Natural killer cell treated with Interleukin-12 subunit alpha and Interleukin-12 subunit beta and Interleukin-15 and Interleukin-18, amount 100 ng/mL, for 72 hours (primary cell): ENCODE results near the gene OR10A5. TPM values are rescaled to one million over a fixed set of nuclear protein-coding genes. Genes with fewer than 3 reads are reported as not detected.
"Not testable (repeated sequence)": the region's sequence is repeated elsewhere in the genome, so short reads cannot be mapped to it uniquely, and the experiment has no call there.

ENCODE experiments used
- ATAC-seq, 2 donors: fragments of 150-1000 bp; cut with Tn5 transposase in 1 of 2; sonication (Bioruptor Pico), chemical (Tn5 transposase) in 1 of 2; 2 replicates each; pipeline ENCODE4 v1.10.0; 2021
- DNase-seq: peaks from one replicate; pipeline ENCODE4 v3.0.0; 2022; ENCODE audit warnings: low spot score
- H3K27ac Mint-ChIP-seq, 2 donors: 1 replicate in 1 of 2; 2 replicates in 1 of 2; pipeline ENCODE4 v1.8.0; 2022; ENCODE audit warnings: mixed read lengths in 2 of 2, mild to moderate bottlenecking in 1 of 2, moderate library complexity in 1 of 2
- H3K27me3 Mint-ChIP-seq, 2 donors: 1 replicate in 1 of 2; 2 replicates in 1 of 2; pipeline ENCODE4 v1.8.0; 2022; ENCODE audit warnings: mixed read lengths in 2 of 2
- H3K36me3 Mint-ChIP-seq: one replicate; pipeline ENCODE4 v1.8.0; 2022; ENCODE audit warnings: mixed read lengths
- H3K4me1 Mint-ChIP-seq, 2 donors: 1 replicate in 1 of 2; 2 replicates in 1 of 2; pipeline ENCODE4 v1.8.0; 2022; ENCODE audit warnings: low read depth in 2 of 2, mixed read lengths in 2 of 2, mild to moderate bottlenecking in 1 of 2
- H3K4me3 Mint-ChIP-seq: one replicate; pipeline ENCODE4 v1.8.0; 2022; ENCODE audit warnings: mixed read lengths
- H3K9me3 Mint-ChIP-seq: 2 replicates; pipeline ENCODE4 v1.8.0; 2022; ENCODE audit warnings: mixed read lengths
- total RNA-seq, 2 donors: library from RNA; stranded (reverse); gene quantifications; one replicate each; pipeline ENCODE4 v1.2.3, GENCODE V29; 2022

Gene OR10A5, protein sequence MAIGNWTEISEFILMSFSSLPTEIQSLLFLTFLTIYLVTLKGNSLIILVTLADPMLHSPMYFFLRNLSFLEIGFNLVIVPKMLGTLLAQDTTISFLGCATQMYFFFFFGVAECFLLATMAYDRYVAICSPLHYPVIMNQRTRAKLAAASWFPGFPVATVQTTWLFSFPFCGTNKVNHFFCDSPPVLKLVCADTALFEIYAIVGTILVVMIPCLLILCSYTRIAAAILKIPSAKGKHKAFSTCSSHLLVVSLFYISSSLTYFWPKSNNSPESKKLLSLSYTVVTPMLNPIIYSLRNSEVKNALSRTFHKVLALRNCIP
- total RNA-seq = not detected

DNA sequence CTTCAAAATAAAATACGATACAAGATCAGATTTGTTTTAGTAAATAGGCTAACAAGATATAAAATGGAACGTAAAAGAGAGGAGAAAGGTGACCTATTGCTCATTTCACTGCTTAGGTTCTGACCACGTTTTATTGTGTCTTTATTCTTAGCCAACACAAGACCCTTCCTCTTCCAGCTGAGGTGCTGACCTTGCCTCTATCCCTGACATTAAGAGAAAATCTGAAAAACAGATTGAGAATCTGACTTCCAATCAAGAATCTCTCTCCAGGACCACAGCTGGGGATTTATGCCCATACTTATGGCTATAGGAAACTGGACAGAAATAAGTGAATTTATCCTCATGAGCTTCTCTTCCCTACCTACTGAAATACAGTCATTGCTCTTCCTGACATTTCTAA lies at the start of gene OR10A5:
Gene OR10A5, plus strand, starts transcription at position 301 of the 400 bp plus-strand sequence. Its CDS starts 0 bp downstream, at position 301.
- no peak within 1 kb of the TSS for H3K4me3 Mint-ChIP-seq
- H3K27ac Mint-ChIP-seq = no peak within 1 kb of the TSS
- H3K4me1 Mint-ChIP-seq = no peaks in the 10 kb centered on the region
- ATAC-seq = no peak
- DNase-seq = no peak
- peaks cover under 1% of the 10 kb centered on the region for H3K9me3 Mint-ChIP-seq
- H3K27me3 Mint-ChIP-seq = peaks cover 29 to 40% of the 10 kb centered on the region in 2 donors
- H3K36me3 Mint-ChIP-seq = no peaks in the 10 kb centered on the region

DNA sequence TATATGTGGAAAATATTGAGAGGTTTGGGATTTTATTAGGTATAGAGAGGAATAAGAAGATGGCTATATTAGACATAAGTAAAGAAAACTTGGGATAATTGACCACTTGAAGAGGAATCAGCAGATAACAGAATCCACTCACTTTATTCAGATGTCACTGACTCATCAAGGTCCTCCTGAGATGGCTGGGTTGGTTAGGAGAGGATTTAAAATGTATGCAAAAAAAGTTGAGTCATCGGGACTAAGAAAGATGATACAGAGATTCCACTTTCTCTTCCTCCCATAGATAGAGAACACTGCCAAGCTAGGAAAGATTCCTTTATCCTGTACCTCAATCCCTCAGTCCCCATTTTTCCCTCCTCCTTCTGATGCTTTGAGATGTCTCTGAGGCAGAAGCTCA lies 46.1 kb upstream of the OR10A5 start, which contains the start of gene OR6A2:
Gene OR6A2, minus strand, starts transcription at position 288 of the 400 bp plus-strand sequence. CDS start 3,981 bp downstream, outside the sequence.
- no peak for ATAC-seq
- Mint-ChIP-seq H3K9me3 (peaks cover 4% of the 10 kb centered on the region), H3K36me3 (peaks cover 5% of the 10 kb centered on the region)

DNA sequence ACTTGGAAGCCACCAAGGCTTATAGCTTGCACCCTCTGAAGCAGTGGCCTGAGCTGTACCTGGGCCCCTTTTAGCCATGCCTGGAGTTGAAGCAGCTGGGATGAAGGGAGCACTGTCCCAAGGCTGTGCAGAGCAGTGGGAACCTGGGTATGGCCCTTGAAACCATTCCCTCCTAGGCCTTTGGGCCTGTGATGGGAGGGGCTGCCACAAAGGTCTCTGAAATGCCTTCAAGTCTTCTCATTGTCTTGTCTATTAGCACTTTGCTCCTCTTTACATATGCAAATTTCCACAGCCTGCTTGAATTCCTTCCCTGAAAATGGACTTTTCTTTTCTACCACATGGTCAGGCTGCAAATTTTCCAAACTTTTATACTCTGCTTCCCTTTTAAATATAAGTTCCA lies 44.4 kb upstream of the OR10A5 start:
- not testable (repeated sequence) for H3K4me3 Mint-ChIP-seq, H3K27ac Mint-ChIP-seq, H3K9me3 Mint-ChIP-seq, ATAC-seq, DNase-seq, H3K36me3 Mint-ChIP-seq, H3K4me1 Mint-ChIP-seq
- H3K27me3 Mint-ChIP-seq = peaks cover 15 to 27% of the 10 kb centered on the region in 2 donors

More for the DNA sequence above, 46.1 kb upstream of the OR10A5 start, which contains the start of gene OR6A2:
- Mint-ChIP-seq H3K4me1 (no peaks in the 10 kb centered on the region), H3K27ac (no peak within 1 kb of the TSS), H3K4me3 (no peak within 1 kb of the TSS), H3K27me3 (peaks cover 12 to 27% of the 10 kb centered on the region in 2 donors)
- no peak for DNase-seq

DNA sequence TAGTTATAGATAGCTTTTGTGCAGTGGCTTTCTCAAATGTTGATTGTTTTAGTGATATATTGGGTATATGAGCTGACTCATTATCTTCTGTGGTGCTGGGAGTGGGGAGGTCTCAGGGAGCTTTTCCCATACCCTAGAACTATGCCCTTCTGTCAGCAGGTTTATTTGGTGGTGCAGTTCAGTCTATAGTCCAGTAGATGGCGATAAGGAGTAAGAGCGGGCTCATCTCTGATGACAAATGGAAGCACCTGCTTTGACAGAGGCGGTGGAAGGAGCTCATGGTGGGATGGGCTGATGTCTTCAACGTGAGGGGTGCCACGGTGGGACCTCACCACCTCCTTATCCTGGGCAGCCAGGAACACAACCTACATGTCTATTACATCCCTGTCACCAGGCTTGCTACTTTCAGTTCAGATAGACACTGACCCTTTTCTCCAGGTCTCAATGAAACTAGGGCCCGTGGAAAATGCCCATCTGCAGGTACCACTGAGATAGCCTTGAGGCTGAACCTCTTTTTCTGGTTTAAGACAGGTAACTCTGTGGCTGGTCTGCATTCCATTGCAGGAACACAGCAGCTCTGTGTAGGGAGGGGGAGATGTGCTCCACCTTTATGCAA lies 33.0 kb upstream of the OR10A5 start:
- peak; percentile 69 to 74 for ATAC-seq
- DNase-seq = no peak
- no peak overlapping the region for H3K27ac Mint-ChIP-seq
- peaks cover 33 to 42% of the 10 kb centered on the region in 2 donors for H3K27me3 Mint-ChIP-seq
- no peak overlapping the region for H3K4me3 Mint-ChIP-seq
- no peaks in the 10 kb centered on the region for H3K9me3 Mint-ChIP-seq
- no peaks in the 10 kb centered on the region for H3K36me3 Mint-ChIP-seq
- no peaks in the 10 kb centered on the region for H3K4me1 Mint-ChIP-seq

DNA sequence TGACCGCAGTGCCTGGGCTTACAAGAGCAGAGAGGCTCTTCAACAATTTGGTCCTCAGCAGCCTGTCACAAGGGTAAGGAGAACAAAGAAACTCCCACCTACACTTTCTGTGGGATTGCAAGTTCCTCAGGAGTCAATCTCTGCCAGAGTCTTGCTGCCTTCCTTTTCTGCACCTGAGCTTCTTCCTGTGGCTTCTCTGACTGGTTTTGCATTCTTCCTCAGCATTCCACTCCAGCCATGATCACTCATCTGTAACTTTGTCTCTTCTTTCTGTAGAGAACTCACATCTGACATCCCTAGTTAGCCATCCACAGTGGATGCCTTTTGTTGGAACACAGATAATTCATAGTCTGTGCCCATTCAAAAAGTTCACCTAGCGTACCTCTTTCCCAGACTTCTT lies 31.8 kb upstream of the OR10A5 start:
- peaks cover 23 to 30% of the 10 kb centered on the region in 2 donors for H3K27me3 Mint-ChIP-seq
- H3K27ac Mint-ChIP-seq = no peak overlapping the region
- no peak overlapping the region for H3K4me3 Mint-ChIP-seq
- no peaks in the 10 kb centered on the region for H3K36me3 Mint-ChIP-seq
- H3K4me1 Mint-ChIP-seq = no peaks in the 10 kb centered on the region
- DNase-seq (no peak), ATAC-seq (no peak)
- no peaks in the 10 kb centered on the region for H3K9me3 Mint-ChIP-seq

DNA sequence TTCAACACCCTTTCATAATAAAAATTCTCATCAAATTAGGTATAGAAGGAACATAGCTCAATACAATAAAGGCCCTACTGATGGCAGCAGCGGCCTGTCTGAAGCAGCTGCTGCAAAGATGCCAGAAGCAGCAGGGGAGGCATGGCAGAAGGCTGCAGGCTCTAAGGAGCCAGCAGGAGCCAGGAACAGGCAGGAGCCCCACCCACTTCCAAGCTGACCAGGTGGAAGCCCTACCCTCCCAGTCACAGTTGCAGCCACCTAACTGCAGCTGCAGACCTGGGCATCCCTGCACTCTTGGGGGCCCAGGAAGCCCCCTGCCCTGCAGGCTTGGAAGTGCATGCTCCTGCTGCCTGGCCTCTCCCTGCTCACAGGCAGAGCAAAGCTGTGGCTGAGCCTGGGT lies 27.8 kb upstream of the OR10A5 start:
- H3K27ac Mint-ChIP-seq = no peak overlapping the region
- H3K4me3 Mint-ChIP-seq = no peak overlapping the region
- peaks cover 16 to 35% of the 10 kb centered on the region in 2 donors for H3K27me3 Mint-ChIP-seq
- no peaks in the 10 kb centered on the region for H3K36me3 Mint-ChIP-seq
- no peaks in the 10 kb centered on the region for H3K4me1 Mint-ChIP-seq
- H3K9me3 Mint-ChIP-seq = no peaks in the 10 kb centered on the region
- ATAC-seq (no peak), DNase-seq (no peak)

DNA sequence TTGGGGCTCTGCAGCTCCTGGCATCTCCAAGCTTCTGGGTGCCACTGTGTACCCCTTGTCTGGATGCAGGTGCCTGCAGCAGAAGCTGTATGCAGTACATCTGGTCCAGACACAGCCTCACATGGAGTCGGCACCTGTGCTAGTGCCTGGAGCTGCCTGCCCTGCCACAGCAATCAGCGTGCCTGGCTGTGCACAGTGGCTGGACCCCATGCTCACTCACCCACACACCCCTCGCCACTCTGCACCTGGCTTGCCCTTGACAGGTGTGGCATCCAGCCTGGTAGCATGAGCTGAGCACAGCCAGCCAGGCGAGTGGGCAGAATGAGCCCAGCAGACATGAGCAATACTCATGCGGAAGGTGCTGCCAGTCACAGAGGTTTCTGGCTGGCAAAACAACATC lies 26.5 kb upstream of the OR10A5 start:
- H3K27ac Mint-ChIP-seq = no peak overlapping the region

DNA sequence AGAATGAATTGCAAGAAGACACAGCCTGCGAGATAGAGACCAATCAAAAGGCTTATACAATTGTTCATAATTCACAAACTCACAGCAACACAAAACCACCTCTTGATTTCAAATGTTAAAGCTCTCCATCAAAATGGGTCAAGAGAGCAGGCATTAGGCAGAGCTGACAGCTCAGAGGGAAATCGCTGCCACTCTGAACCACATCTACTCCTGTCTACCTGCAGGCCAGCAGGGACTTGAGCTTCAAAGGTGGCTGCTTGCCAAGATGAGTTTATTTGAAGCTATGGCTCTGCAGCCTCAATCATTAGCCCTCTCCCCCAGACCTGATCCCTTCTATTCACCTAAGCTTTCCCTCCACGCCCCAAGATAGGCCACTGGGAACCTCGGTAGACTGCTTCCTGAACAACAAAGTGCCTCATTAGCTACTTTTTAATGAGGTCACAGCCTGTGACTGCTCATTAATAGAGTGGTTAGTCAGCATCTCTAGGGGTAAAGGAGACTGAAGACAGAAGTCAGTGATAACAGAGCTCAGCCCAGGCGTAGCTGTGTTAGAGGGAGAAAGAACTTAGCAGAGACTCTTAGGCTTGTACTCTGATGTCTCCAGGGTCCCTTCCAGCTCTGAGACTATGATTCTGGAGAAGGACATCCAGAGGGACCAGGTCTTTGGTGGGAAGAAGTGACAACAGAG lies 21.2 kb upstream of the OR10A5 start:
- DNase-seq (no peak), ATAC-seq (peak in 1 of 2 donors; percentile 32)
- H3K36me3 Mint-ChIP-seq = no peaks in the 10 kb centered on the region
- H3K4me1 Mint-ChIP-seq = no peaks in the 10 kb centered on the region
- no peak overlapping the region for H3K4me3 Mint-ChIP-seq
- H3K27ac Mint-ChIP-seq = no peak overlapping the region
- no peaks in the 10 kb centered on the region for H3K9me3 Mint-ChIP-seq
- H3K27me3 Mint-ChIP-seq = peaks cover 20 to 41% of the 10 kb centered on the region in 2 donors

More for the DNA sequence above, 26.5 kb upstream of the OR10A5 start:
- ATAC-seq = peak in 1 of 2 donors; percentile 15
- Mint-ChIP-seq H3K36me3 (no peaks in the 10 kb centered on the region), H3K4me1 (no peaks in the 10 kb centered on the region), H3K27me3 (peaks cover 12 to 40% of the 10 kb centered on the region in 2 donors), H3K9me3 (no peaks in the 10 kb centered on the region), H3K4me3 (no peak overlapping the region)
- no peak for DNase-seq

DNA sequence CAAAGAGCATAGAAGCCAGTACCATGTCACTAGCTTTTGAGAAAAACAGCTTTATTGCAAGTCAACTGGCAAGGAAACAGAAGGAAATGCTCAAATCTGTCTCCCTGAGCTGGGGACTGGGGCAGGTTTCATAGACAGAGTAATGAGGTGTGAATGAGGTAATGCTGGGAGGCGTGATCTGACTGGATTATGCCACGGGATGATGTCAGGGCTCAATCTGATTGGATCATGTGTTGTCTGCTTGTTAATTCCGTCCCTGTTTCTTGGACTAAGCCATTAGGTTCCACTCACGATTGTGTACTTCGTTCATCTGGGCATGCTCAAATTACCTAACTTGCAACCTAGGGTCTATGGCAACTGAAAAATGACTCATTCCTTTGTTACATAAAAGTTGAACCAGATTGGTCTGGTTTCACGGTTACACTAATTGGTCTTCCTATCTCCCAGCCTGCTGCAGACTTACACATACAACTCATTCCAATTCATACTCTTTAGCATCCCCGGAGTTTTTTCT lies 20.2 kb upstream of the OR10A5 start:
- DNase-seq (no peak), ATAC-seq (no peak)
- no peaks in the 10 kb centered on the region for H3K4me1 Mint-ChIP-seq
- no peak overlapping the region for H3K4me3 Mint-ChIP-seq
- no peaks in the 10 kb centered on the region for H3K36me3 Mint-ChIP-seq
- H3K9me3 Mint-ChIP-seq = no peaks in the 10 kb centered on the region
- H3K27ac Mint-ChIP-seq = no peak overlapping the region
- H3K27me3 Mint-ChIP-seq = peaks cover 17 to 36% of the 10 kb centered on the region in 2 donors

DNA sequence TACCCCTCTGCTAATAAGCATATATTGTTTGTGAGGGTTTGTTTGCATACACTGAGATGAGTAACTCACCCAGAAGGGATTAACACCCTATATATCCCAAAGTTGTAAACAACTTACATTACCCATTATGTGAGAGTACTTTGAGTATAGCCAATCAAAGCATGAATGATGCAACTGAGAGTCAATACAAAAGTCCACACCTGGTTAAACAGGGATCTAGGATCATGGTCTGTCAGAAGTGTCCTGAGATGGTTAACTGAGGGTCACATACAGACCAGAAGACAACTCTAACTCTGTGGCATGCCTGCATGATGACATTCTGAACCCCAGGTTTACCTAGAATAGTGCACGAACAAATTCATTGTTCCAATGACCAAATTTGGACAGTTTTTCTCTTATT lies 17.4 kb upstream of the OR10A5 start:
- no peaks in the 10 kb centered on the region for H3K9me3 Mint-ChIP-seq
- no peaks in the 10 kb centered on the region for H3K4me1 Mint-ChIP-seq
- H3K36me3 Mint-ChIP-seq = no peaks in the 10 kb centered on the region
- H3K4me3 Mint-ChIP-seq = no peak overlapping the region
- H3K27ac Mint-ChIP-seq = no peak overlapping the region
- H3K27me3 Mint-ChIP-seq = peaks cover 16 to 19% of the 10 kb centered on the region in 2 donors
- DNase-seq = no peak
- no peak for ATAC-seq

DNA sequence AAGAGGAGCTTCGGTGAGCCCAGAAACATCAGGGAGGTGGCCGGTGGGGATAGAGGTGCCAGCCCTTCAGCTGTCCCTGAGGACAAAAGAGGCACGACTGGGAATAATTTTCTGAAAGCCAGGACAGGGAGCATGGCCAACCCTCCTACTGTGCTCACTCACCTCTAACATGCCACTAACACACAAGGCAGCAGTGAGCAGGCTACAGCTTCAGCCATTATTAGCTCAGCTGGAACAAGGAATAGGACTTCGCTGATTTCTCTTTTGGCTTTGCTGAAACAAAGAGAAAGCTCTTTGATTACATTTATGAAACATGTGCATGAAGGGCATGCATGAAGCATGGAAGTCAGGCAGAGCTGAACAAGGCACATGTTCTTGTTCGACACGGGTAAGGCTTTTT lies 12.1 kb upstream of the OR10A5 start:
- DNase-seq = no peak
- H3K9me3 Mint-ChIP-seq = no peaks in the 10 kb centered on the region
- H3K4me1 Mint-ChIP-seq = no peaks in the 10 kb centered on the region

DNA sequence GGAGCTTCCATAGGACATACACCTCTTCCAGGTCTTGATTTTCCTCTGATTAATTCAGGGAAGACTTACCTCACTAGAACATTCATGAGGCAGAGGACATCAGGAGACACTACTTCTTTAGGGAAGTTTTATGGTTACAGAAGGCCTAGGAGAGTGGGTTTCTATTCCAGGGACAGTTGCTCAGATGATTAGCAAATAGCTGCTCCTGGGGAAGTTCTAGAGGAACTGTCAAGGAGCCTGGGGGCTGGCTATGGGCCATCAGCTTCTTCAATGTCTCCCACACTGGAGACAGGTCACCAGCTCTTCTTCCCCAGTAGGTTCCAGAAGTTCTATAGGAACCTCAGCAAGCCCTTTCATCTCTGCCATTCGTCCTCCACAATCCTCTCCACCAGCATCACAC lies 11.5 kb upstream of the OR10A5 start:
- peaks cover 0 to 11% of the 10 kb centered on the region in 2 donors for H3K27me3 Mint-ChIP-seq
- H3K36me3 Mint-ChIP-seq = no peaks in the 10 kb centered on the region
- no peak for DNase-seq
- no peak for ATAC-seq
- no peak overlapping the region for H3K27ac Mint-ChIP-seq
- no peak overlapping the region for H3K4me3 Mint-ChIP-seq
- no peaks in the 10 kb centered on the region for H3K9me3 Mint-ChIP-seq
- H3K4me1 Mint-ChIP-seq = no peaks in the 10 kb centered on the region

More for the DNA sequence above, 12.1 kb upstream of the OR10A5 start:
- Mint-ChIP-seq H3K4me3 (no peak overlapping the region), H3K27ac (no peak overlapping the region), H3K36me3 (no peaks in the 10 kb centered on the region), H3K27me3 (peaks cover 0 to 11% of the 10 kb centered on the region in 2 donors)
- ATAC-seq = no peak

DNA sequence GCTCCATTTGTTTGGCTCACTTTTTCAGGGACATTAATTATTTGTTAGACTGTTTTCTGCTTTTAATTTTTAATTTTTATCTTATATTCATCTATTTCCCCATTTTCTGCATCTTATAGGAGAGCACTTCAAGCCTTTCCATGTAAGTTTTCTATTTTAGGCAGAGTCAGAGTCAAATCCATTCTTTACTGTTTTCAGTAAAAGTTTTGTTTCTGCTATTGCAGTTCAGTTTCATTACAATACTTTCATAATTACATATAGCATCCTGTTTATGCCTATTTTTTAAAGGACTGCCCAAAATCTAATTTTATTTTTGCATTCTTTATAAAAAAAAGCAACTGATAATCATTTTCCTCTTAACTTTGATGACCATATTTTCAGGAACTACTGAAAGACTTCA lies 3.8 kb upstream of the OR10A5 start:
- Mint-ChIP-seq H3K4me3 (no peak overlapping the region), H3K9me3 (no peaks in the 10 kb centered on the region), H3K4me1 (no peaks in the 10 kb centered on the region), H3K27me3 (peaks cover 24 to 35% of the 10 kb centered on the region in 2 donors), H3K36me3 (no peaks in the 10 kb centered on the region), H3K27ac (no peak overlapping the region)
- no peak for ATAC-seq
- no peak for DNase-seq

DNA sequence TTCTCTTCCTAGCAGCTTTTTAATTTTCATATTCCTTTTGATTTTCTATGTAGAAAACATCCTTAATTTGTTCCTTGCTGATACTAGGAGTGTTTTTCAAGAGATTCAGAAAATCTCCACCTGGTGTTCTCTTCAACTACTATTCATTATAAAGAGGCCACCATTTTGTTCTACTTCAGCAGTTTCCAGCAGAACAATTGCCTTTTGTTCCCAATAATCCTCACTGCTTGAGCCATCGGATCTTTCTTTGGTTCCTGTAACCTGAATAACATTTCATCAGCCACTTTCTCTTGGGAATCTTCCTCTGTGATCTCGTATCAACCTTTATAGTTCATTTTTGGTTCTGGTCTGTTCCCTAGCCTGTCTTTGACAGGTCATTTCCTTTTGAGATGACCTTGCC lies 1.8 kb upstream of the OR10A5 start:
- Mint-ChIP-seq H3K4me3 (no peak overlapping the region), H3K4me1 (no peaks in the 10 kb centered on the region), H3K9me3 (no peaks in the 10 kb centered on the region), H3K36me3 (no peaks in the 10 kb centered on the region), H3K27ac (no peak overlapping the region), H3K27me3 (peaks cover 27 to 40% of the 10 kb centered on the region in 2 donors)
- DNase-seq = no peak
- ATAC-seq = no peak
